AG08396 (cell line): Measurements from ENCODE around the gene THAP6.
"Not testable (repeated sequence)": the region's sequence is repeated elsewhere in the genome, so short reads cannot be mapped to it uniquely, and the experiment has no call there.

Experiments
- DNase-seq: peaks from one replicate; pipeline ENCODE4 v3.0.0; 2012; ENCODE audit warnings: low spot score, mixed read lengths

The THAP6 gene, protein sequence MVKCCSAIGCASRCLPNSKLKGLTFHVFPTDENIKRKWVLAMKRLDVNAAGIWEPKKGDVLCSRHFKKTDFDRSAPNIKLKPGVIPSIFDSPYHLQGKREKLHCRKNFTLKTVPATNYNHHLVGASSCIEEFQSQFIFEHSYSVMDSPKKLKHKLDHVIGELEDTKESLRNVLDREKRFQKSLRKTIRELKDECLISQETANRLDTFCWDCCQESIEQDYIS

DNA sequence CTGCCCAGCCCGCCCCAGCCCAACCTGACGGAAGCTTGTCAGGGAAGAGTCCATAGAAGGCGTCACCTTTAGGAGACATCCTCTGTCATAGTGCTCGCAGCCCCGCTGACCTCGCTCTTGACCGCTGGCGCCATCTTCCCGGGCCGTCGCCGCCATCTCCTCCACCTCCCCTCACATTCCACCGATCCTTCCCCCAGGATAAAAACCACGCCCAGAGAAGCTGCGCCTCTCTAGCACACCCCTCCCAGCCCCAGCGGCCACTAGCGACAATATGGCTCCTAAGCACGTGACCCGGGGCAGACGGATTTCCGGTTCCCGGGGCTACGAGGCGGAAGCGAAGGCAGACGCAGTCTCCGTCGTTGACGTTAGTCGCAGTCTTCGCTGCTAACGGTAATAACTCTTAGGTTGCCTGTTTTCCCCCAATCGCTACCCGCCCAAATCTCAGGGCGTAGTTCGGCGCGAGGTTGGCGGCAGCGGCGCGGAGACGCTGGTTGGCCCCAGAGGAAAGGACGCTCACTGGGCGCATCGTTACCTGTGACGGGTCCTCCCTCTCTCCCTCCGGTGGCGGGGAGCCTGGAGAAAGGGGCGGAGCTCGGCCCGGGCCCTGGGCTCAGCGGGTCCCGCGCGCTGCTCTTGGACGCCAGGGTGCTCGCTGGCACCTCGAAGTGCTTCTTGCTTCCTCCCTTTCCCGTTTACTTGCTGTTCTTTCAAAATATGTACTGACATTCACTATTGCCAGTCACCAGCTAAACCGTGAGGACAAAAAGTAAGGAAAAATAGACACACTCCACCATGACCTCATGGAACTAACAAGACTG lies at the start of gene THAP6, which contains the start of gene RCHY1:
Gene THAP6 (plus strand): TSS at position 343 of the 818 bp plus-strand sequence. CDS start 980 bp downstream, outside the sequence.
Gene RCHY1 (minus strand): TSS at position 273 of the 818 bp plus-strand sequence. CDS start 117 bp downstream, at position 156.
- DNase-seq, result peak; percentile 90

DNA sequence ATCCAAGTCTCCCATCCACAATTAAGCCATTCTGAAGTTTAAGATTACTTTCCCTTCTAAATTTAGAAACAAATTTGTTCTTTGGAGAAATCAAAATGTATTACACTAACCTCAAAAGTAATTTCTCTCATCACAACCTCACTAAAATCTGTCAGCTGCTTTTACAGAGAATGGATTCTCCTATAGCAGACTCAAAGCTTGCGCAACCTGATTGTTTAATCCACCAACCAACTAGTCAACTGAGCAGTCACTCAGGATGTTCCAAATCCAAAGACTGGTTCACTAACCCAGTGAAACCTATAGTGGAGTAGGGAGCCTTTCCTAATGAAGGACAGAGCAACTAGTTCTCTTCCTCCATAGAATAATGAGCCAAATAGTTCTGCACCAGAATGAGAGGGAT lies 44.4 kb upstream of the THAP6 start:
- DNase-seq, result no peak

DNA sequence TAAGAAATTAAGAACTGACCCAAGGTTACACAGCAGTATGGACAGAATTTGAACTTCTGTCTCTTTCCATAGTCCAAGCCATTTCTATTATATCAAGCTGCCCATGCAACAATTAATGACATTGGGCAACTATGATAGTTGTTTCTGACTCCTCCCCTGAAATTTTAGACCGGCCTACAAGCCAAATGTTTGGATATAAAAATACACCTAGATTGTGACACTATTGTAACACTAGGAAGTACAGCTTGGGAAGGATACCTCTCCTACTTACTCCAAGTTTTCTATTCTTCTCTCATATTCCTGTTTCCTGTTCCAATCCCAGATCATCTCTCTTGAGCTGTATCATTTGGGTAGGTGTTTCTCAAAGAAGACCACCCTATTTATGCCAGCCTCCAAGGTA lies 43.5 kb upstream of the THAP6 start:
- no peak for DNase-seq

DNA sequence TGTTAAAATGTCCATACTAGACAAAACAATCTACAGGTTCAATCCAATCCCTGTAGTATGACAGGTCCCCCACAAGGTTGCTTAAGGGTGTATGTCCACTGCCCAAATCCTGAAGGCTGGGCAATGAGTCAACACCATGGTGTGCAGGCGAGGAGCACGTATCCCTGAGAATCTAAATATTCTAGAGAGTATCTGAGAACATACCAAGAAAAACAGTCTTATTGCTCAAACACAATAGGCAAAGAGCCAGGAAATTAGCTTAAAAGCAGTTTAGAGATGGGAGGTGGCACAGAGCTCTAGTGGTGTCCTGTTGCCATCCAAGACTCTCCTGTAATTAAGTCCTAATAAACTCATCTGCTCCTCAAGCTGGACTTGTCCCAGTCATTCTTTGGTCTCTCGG lies 37.1 kb upstream of the THAP6 start:
- DNase-seq, result no peak

DNA sequence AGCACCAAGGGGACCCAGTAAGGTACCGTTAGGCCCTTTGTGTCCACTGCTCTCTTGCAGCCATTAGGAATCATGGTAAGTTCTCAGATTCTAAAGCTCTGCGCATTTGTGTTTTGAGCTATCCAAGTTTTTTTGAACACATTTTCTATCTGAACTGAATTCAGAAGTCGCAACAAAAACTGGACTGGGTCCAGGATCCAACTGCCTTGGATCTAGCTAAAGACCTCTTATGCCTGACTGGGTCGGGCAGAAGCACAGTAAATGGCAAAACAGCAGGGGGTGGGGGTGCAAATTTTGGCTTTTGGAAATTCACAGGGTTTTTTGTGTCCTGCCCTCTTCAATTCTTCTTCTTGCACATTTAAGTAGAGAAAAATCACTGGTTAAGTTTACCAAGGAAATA lies 30.1 kb upstream of the THAP6 start:
- DNase-seq, result no peak

DNA sequence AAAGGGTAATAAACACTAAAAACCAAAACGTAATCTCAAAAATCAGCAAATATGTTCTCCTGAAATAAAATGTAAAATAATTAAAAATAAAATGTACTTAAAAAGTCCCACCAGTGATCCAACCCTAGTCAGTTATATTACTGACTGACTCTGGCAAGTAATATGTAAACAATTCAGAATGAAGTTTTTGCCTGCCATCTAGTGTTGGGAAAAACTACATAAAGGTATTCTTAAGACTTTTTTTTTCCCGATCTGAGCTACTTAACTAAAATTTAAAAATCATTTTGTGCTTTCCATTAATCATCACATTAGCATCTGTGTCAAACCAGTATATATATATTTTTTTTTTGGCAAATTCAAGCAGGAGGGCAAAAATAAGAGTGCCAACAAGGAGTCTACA lies 24.1 kb upstream of the THAP6 start:
- no peak for DNase-seq

DNA sequence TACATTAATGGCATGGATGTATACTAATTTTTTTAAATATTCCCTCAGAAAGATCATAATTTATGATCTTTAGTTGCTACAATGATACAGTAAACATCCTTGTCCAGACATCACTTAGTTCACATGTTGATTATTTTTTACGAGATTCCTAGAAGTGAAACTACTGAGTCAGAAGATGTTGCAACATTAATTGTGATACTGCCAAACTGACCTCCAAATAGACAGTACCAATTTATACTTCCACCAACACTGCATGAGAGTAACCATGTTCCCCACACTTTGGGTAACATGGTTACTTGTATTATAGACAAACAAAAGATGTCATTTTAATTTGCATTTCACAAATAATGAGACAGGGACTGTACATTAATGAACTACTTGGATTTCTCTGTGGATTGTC lies 19.7 kb upstream of the THAP6 start:
- peak; percentile 15 for DNase-seq

DNA sequence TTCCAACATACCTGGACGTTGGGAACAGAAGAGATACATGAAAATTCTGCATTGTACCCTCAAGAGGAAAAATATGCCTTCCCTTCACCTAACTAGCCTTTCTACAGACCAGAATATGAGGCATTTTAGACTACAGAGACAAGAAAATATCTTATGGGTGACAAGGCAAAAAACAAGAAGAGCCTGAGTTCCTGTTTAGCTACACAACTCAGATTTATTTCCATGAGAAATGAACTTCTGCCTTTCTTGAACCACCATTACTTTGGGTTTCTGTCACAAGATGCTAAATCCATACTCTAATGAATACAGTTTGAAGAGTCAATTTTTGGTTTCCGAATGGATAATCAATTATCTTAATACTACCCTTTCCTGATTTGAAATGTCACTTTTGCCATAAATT lies 18.8 kb upstream of the THAP6 start:
- DNase-seq, result no peak

DNA sequence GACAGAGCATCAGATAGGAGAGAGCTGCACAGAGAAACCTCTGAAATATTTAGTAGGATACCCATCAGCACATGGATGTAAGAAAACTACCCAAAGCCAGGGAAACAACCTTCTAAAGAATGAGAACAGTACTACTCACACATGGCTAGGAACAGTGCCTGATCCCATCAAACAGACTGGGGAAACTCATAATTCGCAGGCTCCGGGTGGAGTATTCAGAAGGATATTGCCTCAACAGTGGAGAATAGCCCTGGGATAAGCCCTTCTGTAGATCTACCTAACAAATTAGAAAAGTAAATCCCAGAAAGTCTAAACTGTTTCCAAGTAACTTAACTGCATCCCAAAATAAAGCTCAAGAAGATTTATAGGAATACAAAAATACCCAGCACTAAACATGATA lies 17.9 kb upstream of the THAP6 start:
- no peak for DNase-seq

DNA sequence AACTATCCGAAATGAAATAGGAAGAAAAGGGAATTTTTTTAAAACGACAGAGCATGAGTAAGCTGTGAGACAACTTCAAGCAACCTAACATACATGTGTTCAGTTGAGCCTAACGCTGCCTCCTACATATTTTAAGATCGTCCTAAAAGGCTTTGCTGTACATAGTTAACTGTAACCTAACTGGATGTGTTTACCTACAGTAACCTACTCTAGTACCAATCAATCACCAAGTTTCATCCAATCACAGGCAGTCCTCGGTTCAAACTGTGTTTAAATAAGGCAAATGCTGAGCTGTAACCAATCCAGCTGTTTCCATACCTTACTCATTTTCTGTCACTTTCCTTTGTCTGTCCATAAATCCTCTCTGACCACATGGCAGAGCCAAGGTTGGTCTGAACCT lies 17.1 kb upstream of the THAP6 start:
- no peak for DNase-seq

DNA sequence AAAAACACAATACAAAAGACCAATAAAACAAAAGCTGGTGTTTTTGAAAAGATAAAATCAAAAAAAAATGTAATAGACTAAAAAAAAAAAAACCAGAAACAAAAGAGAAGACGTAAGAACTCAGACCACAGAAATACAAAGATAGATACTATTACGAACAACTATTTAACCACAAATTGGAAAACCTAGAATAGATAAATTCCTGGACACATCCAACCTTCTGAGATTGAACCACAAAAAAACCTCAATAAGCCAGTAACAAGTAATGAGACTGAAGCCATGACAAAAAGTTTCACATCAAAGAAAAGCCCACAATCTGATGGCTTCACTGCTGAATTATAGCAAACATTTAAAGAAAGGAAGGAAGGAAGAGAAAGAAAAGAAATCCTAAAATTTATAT lies 16.2 kb upstream of the THAP6 start:
- no peak for DNase-seq

DNA sequence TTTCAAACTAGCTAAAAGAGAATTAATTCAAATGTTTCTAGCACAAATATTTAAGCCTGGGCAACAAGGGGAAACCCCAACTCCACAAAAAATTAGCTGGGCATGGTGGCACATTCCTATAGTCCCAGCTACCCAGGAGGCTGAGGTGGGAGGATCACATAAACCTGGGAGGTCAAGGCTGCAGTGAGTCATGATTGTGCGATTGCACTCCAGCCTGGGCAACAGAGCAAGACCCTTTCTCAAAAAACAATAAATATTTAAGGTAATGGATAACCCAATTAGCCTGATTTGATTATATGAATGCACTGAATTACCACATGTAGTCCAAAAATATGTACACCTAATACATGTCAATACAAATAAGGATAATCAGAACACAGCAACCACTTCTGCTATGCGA lies 14.4 kb upstream of the THAP6 start:
- DNase-seq, result no peak

DNA sequence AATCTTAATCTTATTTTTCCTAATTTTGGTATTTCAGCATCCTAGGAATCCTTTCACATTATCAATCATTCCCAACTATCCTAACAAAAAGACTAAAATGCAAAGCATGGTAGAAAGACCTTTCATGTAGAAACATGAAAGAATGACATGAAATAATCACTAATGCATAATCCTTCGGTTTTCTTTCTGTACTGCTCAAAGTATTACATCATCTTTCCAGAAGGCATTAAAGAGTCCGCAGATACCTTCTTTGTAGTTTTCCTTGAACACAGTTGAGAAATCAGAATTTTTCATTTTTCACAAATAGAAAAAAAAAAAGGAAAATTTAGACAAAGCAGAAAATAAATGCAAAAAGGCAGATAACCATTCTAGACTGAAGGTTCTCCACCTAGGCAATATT lies 11.6 kb upstream of the THAP6 start:
- no peak for DNase-seq

DNA sequence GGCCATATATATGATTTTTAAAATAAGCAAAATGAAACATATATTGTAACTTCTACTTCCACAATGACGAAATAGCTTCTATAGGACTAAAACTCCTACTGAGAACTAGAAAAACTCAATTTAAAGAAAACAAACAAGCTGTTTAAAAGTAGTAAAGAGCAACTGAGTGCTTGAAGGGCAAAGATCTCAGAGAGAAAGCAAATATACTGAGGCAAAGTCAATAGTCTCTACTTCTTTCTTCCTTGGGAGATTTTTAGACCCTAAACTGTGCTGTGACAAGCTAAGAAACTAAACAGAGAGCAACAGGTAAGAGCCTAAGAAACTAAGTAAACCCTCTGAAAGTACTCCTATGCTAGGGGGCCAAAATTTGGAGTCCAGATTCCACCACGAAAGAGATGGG lies 8.6 kb upstream of the THAP6 start:
- no peak for DNase-seq

DNA sequence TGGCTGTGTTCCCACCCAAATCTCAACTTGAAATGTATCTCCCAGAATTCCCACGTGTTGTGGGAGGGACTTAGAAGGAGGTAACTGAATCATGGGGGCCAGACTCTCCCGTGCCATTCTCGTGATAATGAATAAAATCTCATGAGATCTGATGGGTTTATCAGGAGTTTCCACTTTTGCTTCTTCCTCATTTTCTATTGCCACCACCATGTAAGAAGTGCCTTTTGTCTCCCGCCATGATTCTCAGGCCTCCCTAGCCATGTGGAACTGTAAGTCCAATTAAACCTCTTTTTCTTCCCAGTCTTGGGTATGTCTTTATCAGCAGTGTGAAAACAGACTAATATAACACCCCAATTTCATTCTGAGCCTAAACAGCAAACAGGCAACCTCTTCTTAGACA lies 4.7 kb upstream of the THAP6 start:
- not testable (repeated sequence) for DNase-seq

DNA sequence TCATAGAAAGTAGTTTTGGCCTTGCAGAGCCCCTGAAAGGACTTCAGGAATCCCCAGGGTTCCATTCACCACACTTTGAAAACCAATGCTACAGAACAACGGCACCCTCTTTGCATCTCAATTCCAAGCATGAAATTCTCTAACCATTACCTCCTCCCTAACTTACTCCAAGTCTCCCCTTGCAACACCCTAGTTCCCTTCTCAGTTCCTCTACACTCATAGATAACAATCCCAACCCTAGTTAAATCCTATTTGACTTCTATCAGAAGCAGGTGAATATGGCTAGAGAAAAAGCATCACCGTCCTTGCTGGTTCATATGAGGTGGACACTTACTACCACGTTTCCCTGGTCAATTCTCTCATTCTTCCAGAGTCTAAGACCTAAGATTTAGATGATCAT lies 2.4 kb upstream of the THAP6 start:
- DNase-seq, result no peak

DNA sequence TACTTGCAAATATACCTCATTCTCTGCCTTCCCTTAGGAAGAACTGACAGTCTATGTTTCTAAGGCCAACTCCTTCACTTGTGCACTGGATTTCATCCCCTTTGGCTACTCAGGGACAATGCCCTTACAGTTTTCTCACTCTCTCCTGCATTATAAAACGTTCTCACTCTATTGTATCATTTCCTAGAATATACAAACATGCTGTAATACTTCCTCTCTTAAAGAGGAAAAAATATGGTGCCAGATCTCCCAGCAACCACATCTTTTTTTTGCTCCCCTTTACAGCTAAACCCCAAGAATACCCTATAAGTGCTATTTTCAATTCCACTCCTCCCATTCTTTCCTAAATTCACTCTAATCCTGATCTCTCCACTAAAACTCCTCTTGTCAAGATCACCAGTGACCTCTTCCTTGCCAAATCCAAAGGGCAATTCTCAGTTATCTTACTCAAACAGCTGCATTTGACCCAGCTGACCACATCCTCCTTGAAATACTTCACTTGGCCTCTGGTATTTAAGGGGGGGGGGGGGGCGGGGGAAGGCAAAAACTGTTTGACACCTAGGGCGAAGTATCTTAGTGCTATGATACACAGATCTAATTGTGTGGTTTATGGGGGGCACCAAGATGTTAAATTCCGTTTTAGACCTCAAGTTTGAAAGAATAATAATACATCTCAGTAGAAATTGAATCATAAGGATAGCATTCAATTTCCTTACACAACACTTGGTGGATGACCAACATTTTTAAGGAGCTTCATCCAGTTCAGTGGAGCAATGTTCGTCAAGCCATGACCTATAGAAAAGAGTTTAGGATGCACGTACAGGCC lies 1.7 kb upstream of the THAP6 start:
- DNase-seq, result peak; percentile 18

DNA sequence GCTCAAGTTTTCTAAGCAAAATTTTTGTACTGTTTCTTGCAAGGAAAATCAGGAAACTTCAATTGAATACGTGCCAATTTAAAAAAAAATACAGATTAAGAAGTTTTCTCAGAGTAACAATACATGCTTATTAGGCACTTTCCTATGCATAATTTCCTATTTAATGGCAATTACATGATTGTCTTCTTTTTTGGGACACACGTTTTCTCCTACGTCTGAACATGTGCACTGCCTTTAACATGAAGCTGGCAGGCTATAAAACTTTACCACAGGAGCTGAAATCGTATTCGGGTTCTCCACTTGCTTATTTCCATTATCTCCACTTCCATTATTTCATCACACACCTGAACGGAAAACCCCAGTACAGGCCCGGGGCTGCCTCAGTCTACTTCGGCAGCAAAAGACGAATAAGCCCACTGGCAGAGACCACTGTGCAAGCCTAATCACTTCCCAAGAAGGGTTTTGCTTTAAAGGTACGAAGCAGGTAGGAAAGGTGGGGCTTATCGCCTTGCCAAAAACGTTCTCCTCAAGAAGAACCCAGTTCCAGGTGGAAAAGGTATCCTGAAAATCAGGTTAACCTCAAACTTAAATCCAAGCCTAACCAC lies 645 bp upstream of the THAP6 start:
- no peak for DNase-seq

DNA sequence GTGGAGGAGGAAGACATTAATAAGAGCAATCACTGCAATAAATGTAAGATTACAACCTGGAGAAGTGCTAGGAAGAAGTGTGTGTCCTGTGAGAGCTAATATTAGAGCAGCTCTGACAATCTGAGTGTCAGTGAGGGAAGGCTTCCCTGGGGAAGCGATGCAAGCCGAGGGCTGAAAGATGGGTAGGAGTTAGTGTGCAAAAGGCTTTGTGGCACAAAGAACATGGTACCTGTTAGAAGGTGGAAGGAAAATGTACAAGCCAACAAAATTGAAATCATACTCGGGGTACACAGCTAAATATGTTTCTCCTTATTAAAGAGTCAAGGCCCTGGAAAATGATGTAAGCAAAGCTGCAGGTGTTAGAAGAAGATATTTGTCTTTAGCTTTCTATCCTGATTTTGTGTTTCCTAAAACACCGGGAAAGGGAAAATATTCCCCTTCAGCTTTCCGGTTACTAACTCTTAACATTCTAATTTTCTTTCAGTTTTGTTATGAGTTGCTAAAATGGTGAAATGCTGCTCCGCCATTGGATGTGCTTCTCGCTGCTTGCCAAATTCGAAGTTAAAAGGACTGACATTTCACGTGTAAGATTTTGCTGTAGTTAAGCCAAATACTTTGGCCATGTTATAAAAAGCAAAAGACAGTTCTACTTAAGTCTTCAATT lies 808 bp downstream of the THAP6 start:
- no peak for DNase-seq

DNA sequence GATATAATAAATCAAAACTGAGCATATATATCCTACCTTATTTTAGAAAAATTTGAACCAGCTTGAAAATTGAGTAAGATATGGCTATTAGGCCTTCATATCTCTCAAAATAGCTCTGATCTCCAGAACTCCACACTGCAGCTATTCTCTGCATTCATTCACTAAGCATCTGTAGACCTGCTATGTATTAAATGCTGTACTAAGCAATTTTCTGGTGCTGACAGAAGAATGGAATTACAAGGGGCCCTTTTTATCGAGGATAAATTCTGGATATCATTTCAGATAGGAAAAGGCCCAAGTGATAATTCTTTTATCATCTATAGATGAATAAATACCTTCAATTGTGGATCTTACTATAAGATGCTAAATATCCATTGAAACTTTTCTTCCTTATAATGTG lies 1.9 kb downstream of the THAP6 start:
- no peak for DNase-seq

DNA sequence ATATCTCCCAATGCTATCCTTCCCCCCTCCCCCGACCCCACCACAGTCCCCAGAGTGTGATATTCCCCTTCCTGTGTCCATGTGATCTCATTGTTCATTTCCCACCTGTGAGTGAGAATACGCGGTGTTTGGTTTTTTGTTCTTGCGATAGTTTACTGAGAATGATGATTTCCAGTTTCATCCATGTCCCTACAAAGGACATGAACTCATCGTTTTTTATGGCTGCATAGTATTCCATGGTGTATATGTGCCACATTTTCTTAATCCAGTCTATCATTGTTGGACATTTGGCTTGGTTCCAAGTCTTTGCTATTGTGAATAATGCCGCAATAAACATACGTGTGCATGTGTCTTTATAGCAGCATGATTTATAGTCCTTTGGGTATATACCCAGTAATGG lies 5.2 kb downstream of the THAP6 start:
- DNase-seq, result not testable (repeated sequence)

DNA sequence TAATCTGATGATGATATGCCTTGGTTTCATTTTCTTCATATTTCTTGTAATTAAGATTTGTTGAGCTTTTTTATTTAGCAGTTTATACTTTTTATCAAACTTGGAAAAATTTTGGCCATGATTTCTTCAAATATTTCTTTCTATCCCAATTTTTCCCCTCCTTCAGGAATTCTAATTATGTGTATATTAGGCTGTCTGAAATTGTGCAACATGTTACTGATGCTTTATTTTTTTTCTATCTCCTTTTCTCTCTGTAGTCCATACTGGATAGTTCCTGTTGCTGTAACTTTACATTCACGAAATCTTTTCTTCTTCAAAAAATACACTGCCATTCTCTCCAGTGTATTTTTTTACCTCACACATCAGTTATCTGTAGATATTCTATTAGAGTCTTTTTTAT lies 10.8 kb downstream of the THAP6 start:
- DNase-seq, result no peak
